PFSK-1 (cell line): ENCODE results near the gene PDGFD.

ENCODE experiments used
- FOXP2 ChIP-seq: optimal IDR thresholded peaks from 2 replicates; pipeline ENCODE3; 2011; ENCODE audit warnings: borderline replicate concordance, control low read depth, inconsistent platforms; ENCODE audit not compliant: insufficient read depth; ENCODE audit errors: extremely low read length, extremely low read depth
- POLR2AphosphoS5 ChIP-seq: IDR thresholded peaks from 2 replicates; pipeline ENCODE4 v1.6.1; 2012; ENCODE audit warnings: low read depth, mild to moderate bottlenecking, control low read depth, low read length, moderate library complexity
- TAF1 ChIP-seq: IDR thresholded peaks from 2 replicates; pipeline ENCODE4 v1.6.1; 2012; ENCODE audit warnings: low read length, control low read depth, borderline replicate concordance; ENCODE audit not compliant: insufficient read depth

- TF ChIP-seq POLR2AphosphoS5 (no peak), FOXP2 (no peak), TAF1 (no peak)
Measured at GRCh38 chr11:103987629-103988594, 176.0 kb downstream of the PDGFD start.
